Natural killer cell (primary cell): ENCODE results near the gene MSANTD7. TPM values are rescaled to one million over a fixed set of nuclear protein-coding genes. Genes with fewer than 3 reads are reported as not detected.

Experiments used
- ATAC-seq, 3 donors: fragments of 150-1000 bp in 2 of 3; fragments of 200-7000 bp in 1 of 3; cut with Tn5 transposase; 1 replicate in 1 of 3; 2 replicates in 2 of 3; pipeline ENCODE4 v1.10.0; 2021; ENCODE audit warnings: mild to moderate bottlenecking in 2 of 3, moderate library complexity in 2 of 3
- DNase-seq, 2 donors: peaks; one replicate each; pipeline versions ENCODE4 v3.0.0 to v3.0.0-alpha.2; 2013 to 2021; ENCODE audit warnings: mixed read lengths in 1 of 2
- H3K27ac ChIP-seq: one replicate; pipeline ENCODE4 v1.5.1; 2013; ENCODE audit warnings: mild to moderate bottlenecking, low read length
- H3K27me3 ChIP-seq: one replicate; pipeline ENCODE4 v1.6.1; 2013; ENCODE audit warnings: low read length; ENCODE audit not compliant: control insufficient read depth, insufficient read depth
- H3K36me3 ChIP-seq: one replicate; pipeline ENCODE4 v1.6.1; 2013; ENCODE audit warnings: low read length; ENCODE audit not compliant: control insufficient read depth, insufficient read depth
- H3K4me1 ChIP-seq: one replicate; pipeline ENCODE4 v1.6.1; 2013; ENCODE audit warnings: low read length; ENCODE audit not compliant: control insufficient read depth, insufficient read depth
- H3K4me3 ChIP-seq: one replicate; pipeline ENCODE4 v1.5.1; 2013; ENCODE audit warnings: low read length
- H3K9me3 ChIP-seq: one replicate; pipeline ENCODE4 v1.6.1; 2013; ENCODE audit warnings: low read length; ENCODE audit not compliant: control insufficient read depth, insufficient read depth
- H3K27ac Mint-ChIP-seq, 2 donors: one replicate each; pipeline ENCODE4 v1.8.0; 2022; ENCODE audit warnings: mild to moderate bottlenecking in 2 of 2, mixed read lengths in 2 of 2, moderate library complexity in 1 of 2
- H3K27me3 Mint-ChIP-seq, 2 donors: one replicate each; pipeline ENCODE4 v1.8.0; 2022; ENCODE audit warnings: low read depth in 2 of 2, mixed read lengths in 2 of 2
- H3K36me3 Mint-ChIP-seq: one replicate; pipeline ENCODE4 v1.8.0; 2022; ENCODE audit warnings: mixed read lengths
- H3K4me1 Mint-ChIP-seq, 2 donors: one replicate each; pipeline ENCODE4 v1.8.0; 2022; ENCODE audit warnings: mixed read lengths in 2 of 2
- H3K4me3 Mint-ChIP-seq: one replicate; pipeline ENCODE4 v1.8.0; 2022; ENCODE audit warnings: mild to moderate bottlenecking, moderate library complexity, mixed read lengths
- H3K9me3 Mint-ChIP-seq, 2 donors: one replicate each; pipeline ENCODE4 v1.8.0; 2022; ENCODE audit warnings: mixed read lengths in 2 of 2
- WGBS: methylation state at CpG from one replicate; pipeline ENCODE4 v1.1.7; 2013; ENCODE audit warnings: missing lambda C conversion rate; ENCODE audit not compliant: insufficient coverage; 5-methylcytosine and 5-hydroxymethylcytosine counted together
- intact Hi-C: fragments of 100-400 bp; cut with micrococcal nuclease; formaldehyde crosslinking; loops from one replicate; pipeline ENCODE4 v1.14.2; 2022
- total RNA-seq, 4 donors: library from RNA; stranded (reverse); fragments of 120-200 nt in 1 of 4; gene quantifications; one replicate each; pipeline versions ENCODE4 v1.2.3 to v1.2.4, GENCODE V29; 2013 to 2022
- TF ChIP-seq, protein P1 (sequence below): fragments of 200-600 bp; IDR thresholded peaks from one replicate; pipeline ENCODE4 v1.8.0; 2022; ENCODE audit warnings: antibody characterized with exemption

MSANTD7 gene
- total RNA-seq, 3 donors from 2014 or later (not counting 1 experiment from before 2014, with no cell fraction given) = 19.6 to 25.1 (median 24.0) TPM

DNA sequence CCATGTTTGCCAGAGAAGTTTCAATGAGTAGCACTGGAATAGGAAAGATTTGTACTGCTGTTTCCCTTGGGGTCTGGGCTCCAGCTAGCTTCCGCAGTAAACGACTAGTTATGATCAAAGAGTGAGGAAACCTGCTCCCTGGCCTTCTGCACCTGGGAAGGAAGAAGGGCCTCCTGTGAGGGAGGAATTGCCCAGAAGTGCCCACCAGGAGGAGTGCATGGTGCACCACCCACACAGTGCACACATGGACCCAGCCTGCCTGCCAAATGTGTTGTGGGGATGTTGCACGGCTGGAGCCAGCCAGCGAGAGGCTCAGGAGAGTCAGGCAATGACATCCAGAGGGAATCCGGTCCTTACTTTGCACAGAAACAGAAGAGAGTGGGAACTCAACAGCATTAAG, 36.4 kb upstream of the MSANTD7 start:
- Histone ChIP-seq H3K4me1 (no peaks in the 10 kb centered on the region), H3K27me3 (no peaks in the 10 kb centered on the region), H3K36me3 (no peaks in the 10 kb centered on the region), H3K4me3 (no peak overlapping the region), H3K27ac (no peak overlapping the region), H3K9me3 (no peaks in the 10 kb centered on the region)
- H3K4me1 Mint-ChIP-seq = no peaks in the 10 kb centered on the region
- no peak overlapping the region for H3K4me3 Mint-ChIP-seq
- WGBS = 85% methylated on average over 5 of the region's 5 CpGs
- no peak for ATAC-seq
- H3K27me3 Mint-ChIP-seq = peaks cover 6 to 12% of the 10 kb centered on the region in 2 donors
- H3K27ac Mint-ChIP-seq = no peak overlapping the region
- DNase-seq = no peak
- intact Hi-C loops = no loop called here
- H3K36me3 Mint-ChIP-seq = no peaks in the 10 kb centered on the region
- TF ChIP-seq, protein P1, sequence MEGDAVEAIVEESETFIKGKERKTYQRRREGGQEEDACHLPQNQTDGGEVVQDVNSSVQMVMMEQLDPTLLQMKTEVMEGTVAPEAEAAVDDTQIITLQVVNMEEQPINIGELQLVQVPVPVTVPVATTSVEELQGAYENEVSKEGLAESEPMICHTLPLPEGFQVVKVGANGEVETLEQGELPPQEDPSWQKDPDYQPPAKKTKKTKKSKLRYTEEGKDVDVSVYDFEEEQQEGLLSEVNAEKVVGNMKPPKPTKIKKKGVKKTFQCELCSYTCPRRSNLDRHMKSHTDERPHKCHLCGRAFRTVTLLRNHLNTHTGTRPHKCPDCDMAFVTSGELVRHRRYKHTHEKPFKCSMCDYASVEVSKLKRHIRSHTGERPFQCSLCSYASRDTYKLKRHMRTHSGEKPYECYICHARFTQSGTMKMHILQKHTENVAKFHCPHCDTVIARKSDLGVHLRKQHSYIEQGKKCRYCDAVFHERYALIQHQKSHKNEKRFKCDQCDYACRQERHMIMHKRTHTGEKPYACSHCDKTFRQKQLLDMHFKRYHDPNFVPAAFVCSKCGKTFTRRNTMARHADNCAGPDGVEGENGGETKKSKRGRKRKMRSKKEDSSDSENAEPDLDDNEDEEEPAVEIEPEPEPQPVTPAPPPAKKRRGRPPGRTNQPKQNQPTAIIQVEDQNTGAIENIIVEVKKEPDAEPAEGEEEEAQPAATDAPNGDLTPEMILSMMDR = no peak
- H3K9me3 Mint-ChIP-seq = no peaks in the 10 kb centered on the region

DNA sequence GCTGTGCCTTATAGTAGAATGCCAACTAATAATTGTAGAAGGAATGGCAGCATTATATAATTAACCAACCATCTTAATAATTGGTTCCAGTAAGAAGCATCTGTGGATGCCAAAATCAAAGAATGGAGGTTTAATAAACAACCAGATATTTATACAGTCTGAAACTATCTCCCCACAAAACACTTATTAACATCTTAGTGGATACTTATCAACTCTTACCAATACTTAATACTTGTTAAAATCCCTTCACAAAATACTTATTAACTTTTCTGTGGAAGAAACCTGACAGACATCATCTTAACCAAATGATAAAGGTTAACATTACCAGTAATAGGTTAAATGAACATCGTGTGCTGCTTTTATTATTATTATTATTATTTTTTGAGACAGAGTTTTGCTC, 34.3 kb upstream of the MSANTD7 start:
- Histone ChIP-seq H3K9me3 (no peaks in the 10 kb centered on the region), H3K4me1 (no peaks in the 10 kb centered on the region), H3K27me3 (no peaks in the 10 kb centered on the region), H3K27ac (no peak overlapping the region), H3K36me3 (no peaks in the 10 kb centered on the region), H3K4me3 (no peak overlapping the region)
- H3K27me3 Mint-ChIP-seq = peaks cover 6 to 12% of the 10 kb centered on the region in 2 donors
- intact Hi-C loops = no loop called here
- no peaks in the 10 kb centered on the region for H3K9me3 Mint-ChIP-seq
- ATAC-seq = no peak
- H3K36me3 Mint-ChIP-seq = no peaks in the 10 kb centered on the region
- H3K4me1 Mint-ChIP-seq = no peaks in the 10 kb centered on the region
- TF ChIP-seq, protein P1 = no peak
- DNase-seq = no peak
- WGBS = no CpG with 5 or more reads among the region's 1 CpG
- H3K27ac Mint-ChIP-seq = no peak overlapping the region
- no peak overlapping the region for H3K4me3 Mint-ChIP-seq

DNA sequence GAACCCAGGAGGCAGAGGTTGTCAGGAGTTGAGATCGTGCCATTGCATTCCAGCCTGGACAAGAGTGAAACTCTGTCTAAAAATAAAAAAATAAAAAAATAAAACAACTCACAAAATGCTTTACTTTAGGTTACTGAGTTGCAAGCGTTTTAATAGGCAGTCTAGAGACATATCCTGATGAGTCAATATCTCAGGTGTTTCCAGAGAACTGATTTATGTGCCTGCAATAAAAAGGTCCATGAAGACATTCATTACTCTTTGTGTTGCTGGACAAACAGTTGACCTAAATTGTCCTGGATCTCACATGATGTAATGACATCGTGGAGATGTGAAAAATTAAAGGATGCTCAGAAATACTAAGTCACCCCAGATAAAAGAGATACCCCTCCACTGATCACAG, 31.8 kb upstream of the MSANTD7 start:
- no peaks in the 10 kb centered on the region for H3K36me3 ChIP-seq
- Mint-ChIP-seq H3K4me1 (no peaks in the 10 kb centered on the region), H3K36me3 (no peaks in the 10 kb centered on the region), H3K9me3 (no peaks in the 10 kb centered on the region), H3K27ac (no peak overlapping the region), H3K4me3 (no peak overlapping the region), H3K27me3 (peaks cover 4 to 6% of the 10 kb centered on the region in 2 donors)
- no peaks in the 10 kb centered on the region for H3K4me1 ChIP-seq
- TF ChIP-seq, protein P1 = no peak
- H3K27ac ChIP-seq = no peak overlapping the region
- no peak for ATAC-seq
- no peaks in the 10 kb centered on the region for H3K27me3 ChIP-seq
- intact Hi-C loops = no loop called here
- no peak overlapping the region for H3K4me3 ChIP-seq
- no peak for DNase-seq
- no peaks in the 10 kb centered on the region for H3K9me3 ChIP-seq
- 98% methylated on average over 2 of the region's 3 CpGs for WGBS
